NK-92 (cell line): ENCODE results near the gene PJVK.

Source experiments
- DNase-seq: peaks from one replicate; lab custom pipeline; 2025; ENCODE audit not compliant: unreplicated experiment; lab: John Stamatoyannopoulos, UW

Gene PJVK

DNA sequence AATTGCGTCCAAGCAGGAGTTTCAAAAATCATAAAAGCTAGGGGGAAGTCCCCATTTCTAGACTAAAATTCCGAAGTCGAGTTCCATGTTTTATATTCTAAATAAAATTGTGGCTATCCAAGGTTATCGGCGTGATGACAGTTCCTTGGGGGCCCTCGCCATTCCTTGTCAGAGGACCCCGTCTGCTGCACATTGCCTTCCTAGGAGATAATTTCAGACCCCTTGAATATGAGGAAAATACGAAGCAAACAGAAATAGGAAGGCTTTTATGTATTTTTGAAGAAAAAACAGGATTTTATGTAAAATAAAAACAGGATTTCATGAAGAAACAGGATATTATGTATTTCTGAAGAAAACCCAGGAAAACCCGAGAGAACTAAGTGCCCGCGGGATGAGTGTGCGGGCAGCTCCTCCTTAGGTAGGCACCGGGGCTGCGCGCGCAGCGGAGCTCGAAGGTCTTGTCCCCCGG lies 28.6 kb downstream of the PJVK start:
- no peak for DNase-seq

GRCh38 chr2:178480227-178481181 lies 29.3 kb downstream of the PJVK start, which contains the start of gene PLEKHA3:
PLEKHA3 (plus strand) TSS chr2:178480457; CDS start chr2:178480870, 413 bp downstream.
- no peak for DNase-seq

- DNase-seq, result no peak
Measured at GRCh38 chr2:178482437-178482836, 31.3 kb downstream of the PJVK start.

DNA sequence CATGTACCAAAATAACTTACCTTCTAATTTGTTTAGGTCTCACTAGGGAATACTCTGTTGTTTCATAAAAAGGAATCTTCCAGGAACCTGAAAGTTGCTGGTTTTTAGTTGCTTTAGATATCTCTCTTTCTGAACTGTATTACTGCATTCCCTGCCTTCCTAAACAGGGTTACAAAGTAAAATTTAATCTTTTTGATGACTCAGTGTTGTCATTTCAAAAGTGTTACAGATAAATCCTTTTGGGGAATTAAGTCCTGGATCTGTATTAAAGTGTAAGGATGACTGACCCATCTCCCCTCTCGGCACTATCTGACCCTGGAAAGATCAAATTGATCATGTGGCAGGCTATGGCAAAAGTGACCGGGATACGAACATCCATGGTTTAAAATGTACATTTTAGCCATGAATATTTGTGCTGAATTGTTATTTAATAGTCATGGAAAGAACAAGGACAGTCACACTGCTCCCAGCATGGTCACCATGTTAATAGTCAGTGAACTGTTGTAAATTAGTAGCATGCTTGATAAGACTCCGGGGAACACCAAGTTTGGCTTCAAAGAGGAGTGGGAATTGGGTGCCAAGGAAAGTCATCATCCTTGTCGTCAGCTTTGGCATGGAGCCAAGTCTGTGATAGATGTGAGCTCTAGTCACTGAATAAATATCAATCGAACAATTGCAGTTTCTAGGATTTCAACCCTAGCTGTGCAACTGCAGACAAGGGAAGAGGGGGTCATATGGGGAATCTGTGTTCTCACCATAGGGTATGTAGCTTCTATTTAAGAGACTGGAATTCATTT lies 33.3 kb downstream of the PJVK start:
- DNase-seq, result no peak

GRCh38 chr2:178485356-178485755 lies 34.2 kb downstream of the PJVK start:
- DNase-seq, result no peak

DNA sequence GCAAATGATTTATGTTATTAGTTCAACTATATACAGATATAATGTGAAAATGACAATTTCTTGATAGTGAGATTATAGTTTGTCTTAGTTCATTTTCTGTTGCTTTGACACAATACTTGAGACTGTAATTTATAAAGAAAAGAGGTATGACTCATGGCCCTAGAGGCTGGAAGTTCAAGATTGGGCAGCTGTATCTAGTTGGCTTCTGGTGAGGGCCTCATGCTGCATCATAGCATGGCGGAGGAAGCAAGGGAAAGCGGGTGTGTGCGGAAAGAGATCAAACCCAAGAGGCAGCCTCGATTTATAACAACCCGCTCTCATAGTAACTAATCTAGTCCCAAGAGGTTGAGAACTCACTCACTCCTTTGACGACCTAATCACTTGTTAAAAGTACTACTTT lies 40.4 kb downstream of the PJVK start:
- DNase-seq, result no peak

- no peak for DNase-seq
Measured at GRCh38 chr2:178496049-178496448, 44.9 kb downstream of the PJVK start.

GRCh38 chr2:178498137-178498536 lies 47.0 kb downstream of the PJVK start:
- no peak for DNase-seq

GRCh38 chr2:178499640-178500039 lies 48.5 kb downstream of the PJVK start:
- DNase-seq, result no peak

DNA sequence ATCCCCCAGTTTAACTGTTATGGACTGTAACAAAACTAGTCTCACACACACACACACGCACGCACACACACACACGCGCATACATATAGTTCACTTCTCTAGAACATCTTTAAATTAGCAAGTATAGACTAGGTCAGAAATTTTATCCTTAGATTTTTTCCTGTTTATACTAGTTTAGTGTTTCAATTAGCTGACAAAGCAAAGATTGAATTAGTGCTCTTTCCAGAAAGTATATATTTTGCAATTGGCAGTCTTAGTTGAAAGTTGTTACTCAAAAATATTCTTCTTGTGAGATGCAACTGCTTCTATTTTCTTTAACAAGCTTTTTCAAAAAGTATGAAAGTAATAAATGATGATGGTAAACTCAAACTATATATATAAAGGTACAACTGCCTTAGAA lies 51.6 kb downstream of the PJVK start:
- DNase-seq, result no peak

GRCh38 chr2:178506101-178506500 lies 54.9 kb downstream of the PJVK start:
- DNase-seq, result no peak

DNA sequence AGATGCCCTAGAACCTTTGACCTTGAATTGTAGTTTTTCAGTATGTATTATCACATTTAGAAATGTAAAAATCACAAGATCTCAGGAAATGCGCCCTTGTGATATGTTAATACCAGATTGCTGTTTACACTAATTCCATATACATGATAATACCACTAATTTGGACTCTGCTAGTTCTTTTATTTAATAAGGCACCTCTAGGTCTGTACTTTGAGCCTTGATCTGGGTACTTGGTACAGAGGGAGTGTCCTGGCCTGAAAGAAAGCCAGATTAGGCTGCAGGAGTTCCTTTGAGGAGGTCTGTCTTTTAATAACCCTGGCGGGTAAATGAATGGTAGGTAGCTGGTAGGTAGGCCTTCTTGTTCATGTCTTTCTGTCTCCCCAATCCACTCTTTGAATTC lies 55.3 kb downstream of the PJVK start:
- no peak for DNase-seq

DNA sequence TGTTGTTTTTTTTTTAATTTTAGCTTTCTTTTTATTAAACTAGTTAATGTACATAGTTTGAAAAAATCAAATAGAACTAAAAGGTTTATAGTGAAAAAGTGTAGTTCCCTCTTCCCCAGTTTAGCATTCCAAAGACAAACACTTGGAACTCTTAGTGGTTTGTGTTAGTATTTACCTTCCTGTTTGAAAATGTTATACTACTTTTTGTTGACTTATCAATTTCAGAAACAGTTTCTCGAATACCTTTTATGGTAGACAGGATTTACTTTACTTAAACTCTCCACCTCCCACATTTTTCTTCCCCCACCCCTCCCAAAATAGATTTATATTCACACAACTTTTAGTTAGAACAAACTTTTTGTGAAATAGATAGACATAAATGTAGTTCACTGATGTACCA lies 55.8 kb downstream of the PJVK start:
- no peak for DNase-seq

DNA sequence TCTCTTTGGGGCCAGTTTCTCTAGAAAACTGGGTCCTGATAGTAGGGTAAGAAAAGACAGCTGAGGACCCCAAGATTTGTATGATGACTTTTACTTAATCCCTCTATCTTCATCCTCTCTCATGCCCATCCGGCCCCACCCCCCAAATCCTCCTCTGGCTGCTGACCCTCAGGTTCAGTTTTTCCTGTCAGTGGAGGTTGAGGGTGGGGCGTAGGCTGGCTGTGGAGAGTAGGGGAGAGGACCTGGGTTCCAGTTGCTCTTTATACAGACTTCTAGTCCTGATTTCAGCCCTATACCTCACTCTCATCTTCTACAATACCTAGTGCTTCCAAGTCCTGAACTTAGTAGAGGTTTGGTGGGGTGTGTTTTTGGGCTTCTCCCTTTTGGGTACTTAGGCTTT lies 57.5 kb downstream of the PJVK start:
- DNase-seq, result no peak

DNA sequence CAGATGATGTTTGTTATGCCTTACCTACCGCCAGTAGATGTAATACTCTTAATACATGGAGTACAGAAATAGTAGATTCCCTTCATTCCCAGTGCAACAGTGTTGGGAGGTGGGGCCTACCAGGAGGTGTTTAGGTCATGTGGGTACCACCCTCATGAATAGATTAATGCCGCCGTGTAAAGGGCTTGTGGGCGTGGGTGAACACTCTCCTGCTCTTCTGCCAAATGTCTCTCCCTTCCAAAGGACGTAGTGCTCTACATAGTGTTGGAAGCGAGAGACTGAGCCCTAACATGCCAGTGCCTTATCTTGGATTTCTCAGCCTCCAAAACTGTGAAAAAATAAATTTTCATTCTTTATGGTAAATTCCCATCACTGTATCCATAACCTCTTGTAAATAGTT lies 59.2 kb downstream of the PJVK start:
- no peak for DNase-seq
